ENCODE measurements around the gene SMC3. TPM values are rescaled to one million over a fixed set of nuclear protein-coding genes. Genes with fewer than 3 reads are reported as not detected.
A peak's percentile ranks its signal among the peaks of the same experiment; 100 is the strongest.

Gene SMC3
- total RNA-seq, 1 experiment from 2014 or later: 64.3 TPM

GRCh38 chr10:110632591-110633215, 65.2 kb downstream of the SMC3 start:
- DNase-seq (ENCODE audit: low read depth, low spot score) (no peak), ATAC-seq (peak; percentile 54; the same call in 1 of the 2 replicates)
- no peak for TF ChIP-seq TCF7L2 (IDR thresholded peaks at IDR 0.05; ENCODE audit: borderline replicate concordance, extremely low read depth, insufficient read depth, insufficient read length)
- TF ChIP-seq CTCF (IDR thresholded peaks at IDR 0.05 in 2 of 3, conservative IDR thresholded peaks at IDR 0.05 in 1 of 3; ENCODE audit: borderline replicate concordance in 1 of 3, insufficient read depth in 1 of 3, low read depth in 2 of 3, low read length in 2 of 3): no peak
- TF ChIP-seq, protein P1, sequence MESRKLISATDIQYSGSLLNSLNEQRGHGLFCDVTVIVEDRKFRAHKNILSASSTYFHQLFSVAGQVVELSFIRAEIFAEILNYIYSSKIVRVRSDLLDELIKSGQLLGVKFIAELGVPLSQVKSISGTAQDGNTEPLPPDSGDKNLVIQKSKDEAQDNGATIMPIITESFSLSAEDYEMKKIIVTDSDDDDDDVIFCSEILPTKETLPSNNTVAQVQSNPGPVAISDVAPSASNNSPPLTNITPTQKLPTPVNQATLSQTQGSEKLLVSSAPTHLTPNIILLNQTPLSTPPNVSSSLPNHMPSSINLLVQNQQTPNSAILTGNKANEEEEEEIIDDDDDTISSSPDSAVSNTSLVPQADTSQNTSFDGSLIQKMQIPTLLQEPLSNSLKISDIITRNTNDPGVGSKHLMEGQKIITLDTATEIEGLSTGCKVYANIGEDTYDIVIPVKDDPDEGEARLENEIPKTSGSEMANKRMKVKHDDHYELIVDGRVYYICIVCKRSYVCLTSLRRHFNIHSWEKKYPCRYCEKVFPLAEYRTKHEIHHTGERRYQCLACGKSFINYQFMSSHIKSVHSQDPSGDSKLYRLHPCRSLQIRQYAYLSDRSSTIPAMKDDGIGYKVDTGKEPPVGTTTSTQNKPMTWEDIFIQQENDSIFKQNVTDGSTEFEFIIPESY (IDR thresholded peaks at IDR 0.05; ENCODE audit: extremely low read depth, insufficient replicate concordance, low read length): no peak
- no peak for TF ChIP-seq EZH2 (IDR thresholded peaks at IDR 0.05)
- no peak for TF ChIP-seq YY1 (IDR thresholded peaks at IDR 0.05; ENCODE audit: extremely low read depth, insufficient replicate concordance, low read depth, low read length)
- TF ChIP-seq REST (IDR thresholded peaks at IDR 0.05; ENCODE audit: low read depth): no peak
- no peak for TF ChIP-seq SRF (IDR thresholded peaks at IDR 0.05; ENCODE audit: low read depth)
- no peak for TF ChIP-seq EZH2phosphoT487 (IDR thresholded peaks at IDR 0.05; ENCODE audit: borderline replicate concordance)
- no peak for TF ChIP-seq ZNF274 (IDR thresholded peaks at IDR 0.05; ENCODE audit: low read depth, low read length)
- no peak overlapping the region for H3K27ac ChIP-seq (ENCODE audit: low read depth, low read length)
- H2AFZ ChIP-seq (ENCODE audit: low read depth, low read length, poor library complexity, severe bottlenecking): no peak overlapping the region
- no peak overlapping the region for H3K9ac ChIP-seq (ENCODE audit: low read length)
- no peaks in the 10 kb centered on the region for H3K9me3 ChIP-seq (ENCODE audit: control insufficient read depth in 1 of 2, insufficient read depth in 1 of 2, low read depth in 1 of 2, low read length in 2 of 2)
- no peak overlapping the region for H3K4me3 ChIP-seq (replicated peaks in 1 of 2; ENCODE audit: low read depth in 1 of 2, low read length in 2 of 2)
- peaks cover 3 to 18% of the 10 kb centered on the region in 2 experiments; a peak in 3 of 4 replicates for H3K4me1 ChIP-seq (ENCODE audit: control insufficient read depth in 1 of 2, insufficient read depth in 2 of 2, low read length in 2 of 2)
- intact Hi-C loops (cut with micrococcal nuclease): no loop called here
- ChIA-PET CTCF (no interaction called here), POLR2A (interaction anchor here (1.0 kb wide), 1 partner anchor 217 kb away, joined by 3 read pairs; no protein-coding TSS in a partner anchor), RAD21 (ENCODE audit: low non-redundant PET in 1 of 2, low total read pairs in 2 of 2, uncharacterized antibody in 2 of 2, unreplicated experiment in 2 of 2) (no interaction called here)
- no TSS peak for BruUV-seq (replicated peaks)
- no peaks in the 10 kb centered on the region for H3K79me2 ChIP-seq (ENCODE audit: insufficient read depth, low read length)
- H3K4me2 ChIP-seq (ENCODE audit: low read length): no peak overlapping the region
- H3K27me3 ChIP-seq (ENCODE audit: insufficient read depth, low read length): no peaks in the 10 kb centered on the region
- H4K20me1 ChIP-seq (ENCODE audit: insufficient read depth): no peaks in the 10 kb centered on the region
- no peaks in the 10 kb centered on the region for H3K9me2 ChIP-seq (ENCODE audit: insufficient read depth)
- no peaks in the 10 kb centered on the region for H3K36me3 ChIP-seq (ENCODE audit: control insufficient read depth in 1 of 2, insufficient read depth in 2 of 2, low read length in 2 of 2)

All from HCT116 (cell line).